ENCODE measurements around the gene SAMD14.

DNA sequence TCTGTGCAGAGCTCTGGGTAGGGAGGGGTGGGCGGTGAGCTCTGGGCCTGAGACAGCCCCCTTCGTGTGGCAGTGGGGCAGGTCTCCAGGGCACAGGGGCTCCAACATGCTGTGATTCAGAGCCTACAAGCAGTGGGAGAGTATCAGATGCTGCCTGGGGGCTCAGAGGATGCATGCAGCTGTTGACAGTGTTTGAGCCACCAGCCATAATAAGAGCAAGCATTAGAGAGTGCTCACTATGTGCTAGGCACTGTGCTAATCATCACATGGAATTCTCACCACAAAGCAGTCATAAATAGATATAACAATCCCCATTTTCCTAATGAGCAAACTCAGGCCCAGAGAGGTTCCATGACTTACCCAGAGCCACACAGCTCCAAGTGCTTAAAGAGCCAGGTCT is 26.7 kb downstream of the SAMD14 start:
- no peak for TF ChIP-seq CTCF (IDR thresholded peaks at IDR 0.05)
- no peak for TF ChIP-seq POLR2A (IDR thresholded peaks at IDR 0.05)

All from Peyer's patch (tissue), 4 donors.